ENCODE results near the gene C1orf105. TPM values are rescaled to one million over a fixed set of nuclear protein-coding genes. Genes with fewer than 3 reads are reported as not detected.

The C1orf105 gene
- polyA plus RNA-seq, 1 donor (not counting 4 experiments of a cell fraction or from before 2014, with no cell fraction given), result not detected

DNA sequence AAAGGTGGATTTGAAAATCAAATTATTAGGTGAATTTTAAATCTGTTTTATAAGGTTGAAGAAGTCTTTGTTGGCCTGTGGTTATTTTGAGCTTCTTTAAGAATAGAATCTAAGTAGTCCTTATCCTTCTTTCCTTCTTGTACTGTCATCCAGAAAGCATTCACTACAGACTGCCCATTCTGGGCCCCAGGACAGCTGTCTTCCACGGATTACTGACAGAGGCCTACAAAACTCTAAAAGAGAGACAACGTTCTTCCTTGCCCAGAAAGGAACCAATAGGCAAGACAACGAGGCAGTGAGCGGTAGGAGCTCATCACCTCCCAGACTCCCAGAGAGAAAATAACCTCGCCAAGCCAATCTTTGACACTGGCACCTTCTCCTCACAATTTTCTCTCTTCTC, 47.8 kb downstream of the C1orf105 start:
- TF ChIP-seq, protein P1, sequence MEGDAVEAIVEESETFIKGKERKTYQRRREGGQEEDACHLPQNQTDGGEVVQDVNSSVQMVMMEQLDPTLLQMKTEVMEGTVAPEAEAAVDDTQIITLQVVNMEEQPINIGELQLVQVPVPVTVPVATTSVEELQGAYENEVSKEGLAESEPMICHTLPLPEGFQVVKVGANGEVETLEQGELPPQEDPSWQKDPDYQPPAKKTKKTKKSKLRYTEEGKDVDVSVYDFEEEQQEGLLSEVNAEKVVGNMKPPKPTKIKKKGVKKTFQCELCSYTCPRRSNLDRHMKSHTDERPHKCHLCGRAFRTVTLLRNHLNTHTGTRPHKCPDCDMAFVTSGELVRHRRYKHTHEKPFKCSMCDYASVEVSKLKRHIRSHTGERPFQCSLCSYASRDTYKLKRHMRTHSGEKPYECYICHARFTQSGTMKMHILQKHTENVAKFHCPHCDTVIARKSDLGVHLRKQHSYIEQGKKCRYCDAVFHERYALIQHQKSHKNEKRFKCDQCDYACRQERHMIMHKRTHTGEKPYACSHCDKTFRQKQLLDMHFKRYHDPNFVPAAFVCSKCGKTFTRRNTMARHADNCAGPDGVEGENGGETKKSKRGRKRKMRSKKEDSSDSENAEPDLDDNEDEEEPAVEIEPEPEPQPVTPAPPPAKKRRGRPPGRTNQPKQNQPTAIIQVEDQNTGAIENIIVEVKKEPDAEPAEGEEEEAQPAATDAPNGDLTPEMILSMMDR (optimal IDR thresholded peaks at IDR 0.05 in 1 of 3, IDR thresholded peaks at IDR 0.05 in 1 of 3, conservative IDR thresholded peaks at IDR 0.05 in 1 of 3; ENCODE audit: extremely low read depth in 1 of 3, insufficient read depth in 2 of 3, low read length in 3 of 3), result no peak
- no peak for TF ChIP-seq EZH2 (IDR thresholded peaks at IDR 0.05; ENCODE audit: low read length)
- dilution Hi-C loops (cut with MboI; ENCODE audit: extremely low pct_ligation_motif_present, low sequenced_read_pairs), result no loop called here
- no peak overlapping the region for H3K9ac ChIP-seq (ENCODE audit: control insufficient read depth, extremely low read depth, insufficient read depth, low read length)
- peaks cover 24% of the 10 kb centered on the region for H3K4me1 ChIP-seq (ENCODE audit: control insufficient read depth, extremely low read depth, insufficient read depth, low read length)
- no peak overlapping the region for H3K4me2 ChIP-seq (ENCODE audit: control insufficient read depth, extremely low read depth, insufficient read depth, low read depth, low read length)
- H3K27ac ChIP-seq (ENCODE audit: control insufficient read depth, insufficient read depth, low read length), result no peak overlapping the region
- DNase-seq (ENCODE audit: low read depth, low spot score) (no peak), FAIRE-seq (no peak)
- no peaks in the 10 kb centered on the region for H3K9me3 ChIP-seq (ENCODE audit: control insufficient read depth, low read depth, low read length)
- H3K9me1 ChIP-seq (ENCODE audit: control insufficient read depth, extremely low read depth, insufficient read depth, low read length), result no peaks in the 10 kb centered on the region
- H3K4me3 ChIP-seq (ENCODE audit: control insufficient read depth in 2 of 3, extremely low read depth in 1 of 3, insufficient read depth in 2 of 3, low read depth in 1 of 3, low read length in 3 of 3), result no peak overlapping the region
- no peaks in the 10 kb centered on the region for H3K79me2 ChIP-seq (ENCODE audit: control insufficient read depth, insufficient read depth, low read length)
- no peaks in the 10 kb centered on the region for H3K36me3 ChIP-seq (ENCODE audit: control insufficient read depth in 2 of 2, extremely low read depth in 1 of 2, insufficient read depth in 2 of 2, low read length in 2 of 2)
- H2AFZ ChIP-seq (ENCODE audit: control insufficient read depth, low read length), result no peak overlapping the region
- H4K20me1 ChIP-seq (ENCODE audit: control insufficient read depth, extremely low read depth, insufficient read depth, low read length), result no peaks in the 10 kb centered on the region
- H3K27me3 ChIP-seq (ENCODE audit: control insufficient read depth, extremely low read depth, insufficient read depth, low read length), result no peaks in the 10 kb centered on the region

DNA sequence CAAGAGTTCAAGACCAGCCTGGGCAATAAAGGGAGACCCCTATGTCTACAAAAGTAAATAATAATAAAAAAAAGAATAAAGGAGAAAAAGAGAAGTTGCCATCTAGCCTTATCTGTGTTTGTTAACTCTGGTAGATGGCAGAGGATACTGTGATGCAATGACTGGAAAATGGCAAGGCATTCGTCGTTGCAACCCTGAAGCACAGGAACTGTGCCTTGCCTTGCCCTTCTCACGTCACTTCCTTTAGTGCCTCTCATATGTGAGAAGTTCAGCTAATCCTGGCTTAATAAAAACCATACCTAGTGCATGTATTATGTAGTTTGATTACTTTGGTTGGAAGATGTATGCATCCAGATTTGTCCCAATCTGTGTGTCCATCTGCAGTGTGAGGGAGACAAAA, 49.2 kb downstream of the C1orf105 start:
- H3K27ac ChIP-seq (ENCODE audit: control insufficient read depth, insufficient read depth, low read length), result no peak overlapping the region
- peaks cover 24% of the 10 kb centered on the region for H3K4me1 ChIP-seq (ENCODE audit: control insufficient read depth, extremely low read depth, insufficient read depth, low read length)
- H3K9me1 ChIP-seq (ENCODE audit: control insufficient read depth, extremely low read depth, insufficient read depth, low read length), result no peaks in the 10 kb centered on the region
- H3K4me2 ChIP-seq (ENCODE audit: control insufficient read depth, extremely low read depth, insufficient read depth, low read depth, low read length), result no peak overlapping the region
- FAIRE-seq, result no peak
- TF ChIP-seq, protein P1 (optimal IDR thresholded peaks at IDR 0.05 in 1 of 3, IDR thresholded peaks at IDR 0.05 in 1 of 3, conservative IDR thresholded peaks at IDR 0.05 in 1 of 3; ENCODE audit: extremely low read depth in 1 of 3, insufficient read depth in 2 of 3, low read length in 3 of 3), result no peak
- no peak for TF ChIP-seq EZH2 (IDR thresholded peaks at IDR 0.05; ENCODE audit: low read length)
- dilution Hi-C loops (cut with MboI; ENCODE audit: extremely low pct_ligation_motif_present, low sequenced_read_pairs), result no loop called here
- no peak for DNase-seq (ENCODE audit: low read depth, low spot score)
- H3K36me3 ChIP-seq (ENCODE audit: control insufficient read depth in 2 of 2, extremely low read depth in 1 of 2, insufficient read depth in 2 of 2, low read length in 2 of 2), result no peaks in the 10 kb centered on the region
- H3K27me3 ChIP-seq (ENCODE audit: control insufficient read depth, extremely low read depth, insufficient read depth, low read length), result no peaks in the 10 kb centered on the region
- H3K4me3 ChIP-seq (ENCODE audit: control insufficient read depth in 2 of 3, extremely low read depth in 1 of 3, insufficient read depth in 2 of 3, low read depth in 1 of 3, low read length in 3 of 3), result no peak overlapping the region
- H3K9ac ChIP-seq (ENCODE audit: control insufficient read depth, extremely low read depth, insufficient read depth, low read length), result no peak overlapping the region
- H2AFZ ChIP-seq (ENCODE audit: control insufficient read depth, low read length), result no peak overlapping the region
- H4K20me1 ChIP-seq (ENCODE audit: control insufficient read depth, extremely low read depth, insufficient read depth, low read length), result no peaks in the 10 kb centered on the region
- no peaks in the 10 kb centered on the region for H3K9me3 ChIP-seq (ENCODE audit: control insufficient read depth, low read depth, low read length)
- H3K79me2 ChIP-seq (ENCODE audit: control insufficient read depth, insufficient read depth, low read length), result no peaks in the 10 kb centered on the region

Data from keratinocyte (primary cell).